CD14-positive monocyte (primary cell): ENCODE results near the gene RSRC1. TPM values are rescaled to one million over a fixed set of nuclear protein-coding genes. Genes with fewer than 3 reads are reported as not detected.

Experiments
- DNase-seq, 3 donors: peaks; one replicate each; pipeline ENCODE4 v3.0.0-alpha.2; 2011 to 2022
- H2AFZ ChIP-seq: 2 replicates; pipeline ENCODE4 v1.6.0; 2012; ENCODE audit warnings: mild to moderate bottlenecking, low read depth, low read length, inconsistent platforms; ENCODE audit not compliant: insufficient read depth, poor library complexity, severe bottlenecking
- H3K27ac ChIP-seq, 2 donors: 1 replicate in 1 of 2; 2 replicates in 1 of 2; pipeline ENCODE4 v1.5.1; 2012 to 2013; ENCODE audit warnings: low read length in 2 of 2, control low read depth in 1 of 2, inconsistent platforms in 1 of 2, low read depth in 1 of 2, mild to moderate bottlenecking in 1 of 2
- H3K27me3 ChIP-seq, 2 donors: one replicate each; pipeline versions ENCODE4 v1.6.0 to v1.6.1; 2011 to 2013; ENCODE audit warnings: low read length in 2 of 2; ENCODE audit not compliant: control insufficient read depth in 2 of 2, insufficient read depth in 2 of 2
- H3K36me3 ChIP-seq, 2 donors: replicated peaks in 1 of 2; 1 replicate in 1 of 2; 2 replicates in 1 of 2; pipeline versions ENCODE4 v1.5.1 to v1.6.1; 2012 to 2013; ENCODE audit warnings: low read length in 2 of 2, control low read depth in 1 of 2, inconsistent platforms in 1 of 2, mild to moderate bottlenecking in 1 of 2; ENCODE audit not compliant: insufficient read depth in 2 of 2, control insufficient read depth in 1 of 2
- H3K4me1 ChIP-seq, 2 donors: 1 replicate in 1 of 2; 2 replicates in 1 of 2; pipeline versions ENCODE4 v1.5.1 to v1.6.1; 2012 to 2013; ENCODE audit warnings: low read length in 2 of 2, control low read depth in 1 of 2, inconsistent platforms in 1 of 2, mild to moderate bottlenecking in 1 of 2, moderate library complexity in 1 of 2; ENCODE audit not compliant: insufficient read depth in 2 of 2, control insufficient read depth in 1 of 2
- H3K4me2 ChIP-seq: replicated peaks from 2 replicates; pipeline ENCODE3; 2012; ENCODE audit warnings: low read length, moderate library complexity, mild to moderate bottlenecking; ENCODE audit not compliant: poor library complexity, severe bottlenecking; ENCODE audit errors: extremely low read depth
- H3K4me3 ChIP-seq, 3 experiments: fragments of 200-600 bp in 1 of 3; sonication (generic) in 1 of 3; replicated peaks in 1 of 3; 1 replicate in 2 of 3; 2 replicates in 1 of 3; pipeline ENCODE4 v1.5.1; 2011 to 2013; ENCODE audit warnings: low read length in 3 of 3, mild to moderate bottlenecking in 3 of 3, control low read depth in 2 of 3, low read depth in 2 of 3, inconsistent platforms in 1 of 3, moderate library complexity in 1 of 3
- H3K79me2 ChIP-seq: 2 replicates; pipeline ENCODE4 v1.6.0; 2012; ENCODE audit warnings: mild to moderate bottlenecking, control low read depth, inconsistent platforms, low read length, moderate library complexity; ENCODE audit not compliant: insufficient read depth
- H3K9ac ChIP-seq: 2 replicates; pipeline ENCODE4 v1.6.0; 2017; ENCODE audit warnings: low read length, mild to moderate bottlenecking; ENCODE audit not compliant: insufficient read depth, poor library complexity, severe bottlenecking
- H3K9me3 ChIP-seq, 2 donors: replicated peaks in 1 of 2; 1 replicate in 1 of 2; 2 replicates in 1 of 2; pipeline versions ENCODE4 v1.5.1 to v1.6.1; 2012 to 2013; ENCODE audit warnings: low read length in 2 of 2, control low read depth in 1 of 2; ENCODE audit not compliant: control insufficient read depth in 1 of 2, insufficient read depth in 1 of 2
- H4K20me1 ChIP-seq: 2 replicates; pipeline ENCODE4 v1.6.0; 2012; ENCODE audit warnings: mild to moderate bottlenecking, low read length, control low read depth, moderate library complexity; ENCODE audit not compliant: insufficient read depth
- H3K27ac Mint-ChIP-seq, 7 donors: one replicate each; pipeline ENCODE4 v1.8.0; 2020; ENCODE audit warnings: mild to moderate bottlenecking in 7 of 7, mixed read lengths in 7 of 7, moderate library complexity in 6 of 7, inconsistent platforms in 2 of 7
- H3K27me3 Mint-ChIP-seq, 3 donors: one replicate each; pipeline ENCODE4 v1.8.0; 2021 to 2022; ENCODE audit warnings: low read depth in 3 of 3, mild to moderate bottlenecking in 3 of 3, mixed read lengths in 3 of 3, moderate library complexity in 3 of 3, inconsistent platforms in 1 of 3
- H3K36me3 Mint-ChIP-seq, 2 donors: one replicate each; pipeline ENCODE4 v1.8.0; 2020; ENCODE audit warnings: mixed read lengths in 2 of 2, inconsistent platforms in 1 of 2, mild to moderate bottlenecking in 1 of 2
- H3K4me1 Mint-ChIP-seq: one replicate; pipeline ENCODE4 v1.8.0; 2020; ENCODE audit warnings: mild to moderate bottlenecking, mixed read lengths
- H3K4me3 Mint-ChIP-seq, 2 donors: one replicate each; pipeline ENCODE4 v1.8.0; 2020; ENCODE audit warnings: mild to moderate bottlenecking in 2 of 2, mixed read lengths in 2 of 2, moderate library complexity in 1 of 2
- H3K9me3 Mint-ChIP-seq, 7 donors: one replicate each; pipeline ENCODE4 v1.8.0; 2020 to 2022; ENCODE audit warnings: mixed read lengths in 7 of 7, mild to moderate bottlenecking in 6 of 7, moderate library complexity in 6 of 7, inconsistent platforms in 2 of 7
- CTCF ChIP-seq: fragments of 200-600 bp; IDR thresholded peaks from one replicate; pipeline ENCODE4 v1.8.0; 2022; ENCODE audit warnings: antibody characterized with exemption, mild to moderate bottlenecking
- WGBS: methylation state at CpG from one replicate; pipeline ENCODE4 v1.1.5; 2013; ENCODE audit warnings: missing lambda C conversion rate; ENCODE audit not compliant: insufficient coverage; 5-methylcytosine and 5-hydroxymethylcytosine counted together
- intact Hi-C, 2 donors: fragments of 100-400 bp; cut with micrococcal nuclease; formaldehyde crosslinking; loops; one replicate each; pipeline versions ENCODE4 v1.15.0 to v1.15.1; 2023
- polyA plus RNA-seq, 3 donors: library from polyadenylated mRNA; depleted of rRNA in 1 of 3; unstranded in 2 of 3; stranded (reverse) in 1 of 3; fragments of 300-500 nt in 2 of 3; fragments of >200 nt in 1 of 3; fragmentation: Illumina TruSeq in 2 of 3; gene quantifications; 1 replicate in 2 of 3; 2 replicates in 1 of 3; pipeline ENCODE4 v1.2.3, GENCODE V29; 2012 to 2021

Gene RSRC1
- polyA plus RNA-seq, 3 donors: 6.6 to 31.7 (median 15.1) TPM

- H2AFZ ChIP-seq: peak overlapping the region; percentile 39
- H3K36me3 Mint-ChIP-seq: peaks cover 14 to 35% of the 10 kb centered on the region in 2 donors
- no peak for DNase-seq
- H4K20me1 ChIP-seq: peaks cover 3% of the 10 kb centered on the region
- H3K4me3 ChIP-seq: peak overlapping the region in 1 of 3 experiments; percentile 54
- H3K4me1 Mint-ChIP-seq: peaks cover 54% of the 10 kb centered on the region
- H3K27ac ChIP-seq: no peak overlapping the region
- H3K79me2 ChIP-seq: no peaks in the 10 kb centered on the region
- H3K9ac ChIP-seq: no peak overlapping the region
- no peak overlapping the region for H3K27ac Mint-ChIP-seq
- WGBS: 2% methylated on average over 47 of the region's 52 CpGs
- H3K4me3 Mint-ChIP-seq: peak overlapping the region; percentile 27 to 96
- peaks cover 96 to 99% of the 10 kb centered on the region in 2 donors for H3K27me3 ChIP-seq
- intact Hi-C loops: no loop called here
- peaks cover 0 to 60% (median 48%) of the 10 kb centered on the region in 7 donors for H3K9me3 Mint-ChIP-seq
- H3K4me2 ChIP-seq: peak overlapping the region; percentile 53
- peaks cover 46 to 48% of the 10 kb centered on the region in 2 donors for H3K4me1 ChIP-seq
- H3K36me3 ChIP-seq: no peaks in the 10 kb centered on the region
- peaks cover 95 to 99% (median 98%) of the 10 kb centered on the region in 3 donors for H3K27me3 Mint-ChIP-seq
- no peak for TF ChIP-seq CTCF
- peaks cover 0 to 41% of the 10 kb centered on the region in 2 donors for H3K9me3 ChIP-seq
Measured at GRCh38 chr3:158103081-158103886, 6.6 kb upstream of the RSRC1 start.

GRCh38 chr3:158103887-158104327 lies 6.0 kb upstream of the RSRC1 start:
- H3K4me2 ChIP-seq: peak overlapping the region; percentile 53

More at GRCh38 chr3:158103887-158104327, 6.0 kb upstream of the RSRC1 start:
- 7% methylated on average over 9 of the region's 19 CpGs for WGBS
- H3K79me2 ChIP-seq: no peaks in the 10 kb centered on the region
- peaks cover 40 to 42% of the 10 kb centered on the region in 2 donors for H3K4me1 ChIP-seq
- peak overlapping the region; percentile 39 for H2AFZ ChIP-seq
- H3K9me3 ChIP-seq: peaks cover 0 to 43% of the 10 kb centered on the region in 2 donors
- no peak overlapping the region for H3K27ac ChIP-seq
- H3K36me3 Mint-ChIP-seq: peaks cover 17 to 35% of the 10 kb centered on the region in 2 donors
- no peak for TF ChIP-seq CTCF
- H3K27ac Mint-ChIP-seq: no peak overlapping the region
- no peaks in the 10 kb centered on the region for H3K36me3 ChIP-seq
- peaks cover 0 to 62% (median 45%) of the 10 kb centered on the region in 7 donors for H3K9me3 Mint-ChIP-seq
- H4K20me1 ChIP-seq: peaks cover 3% of the 10 kb centered on the region
- H3K4me1 Mint-ChIP-seq: peaks cover 47% of the 10 kb centered on the region
- H3K9ac ChIP-seq: no peak overlapping the region
- peaks cover 96 to 99% of the 10 kb centered on the region in 2 donors for H3K27me3 ChIP-seq
- no peak for DNase-seq
- intact Hi-C loops: no loop called here
- H3K27me3 Mint-ChIP-seq: peaks cover 95 to 99% (median 98%) of the 10 kb centered on the region in 3 donors
- peak overlapping the region; percentile 61 to 96 for H3K4me3 Mint-ChIP-seq
- H3K4me3 ChIP-seq: peak overlapping the region in 1 of 3 experiments; percentile 54
